Measurements from ENCODE around the gene NR6A1.

The NR6A1 gene

DNA sequence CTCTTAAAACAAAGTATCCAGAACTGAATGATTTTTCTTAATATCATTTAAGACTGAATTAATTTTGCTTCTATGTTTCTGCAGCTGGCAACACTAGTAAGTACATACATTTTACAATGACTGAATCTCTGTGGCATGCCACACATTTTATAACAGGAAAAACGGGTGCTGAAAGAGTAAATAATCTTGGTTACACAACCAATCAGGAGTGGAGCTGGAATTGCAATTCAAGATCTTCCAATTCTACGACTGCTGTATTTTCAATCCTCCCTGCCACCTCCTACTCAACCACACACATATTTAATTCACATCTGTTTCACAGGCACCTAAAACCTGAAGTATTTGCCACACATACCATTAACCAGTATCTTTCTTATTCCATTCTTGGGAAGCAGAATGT lies 211.2 kb downstream of the NR6A1 start:
- no peak for DNase-seq

DNA sequence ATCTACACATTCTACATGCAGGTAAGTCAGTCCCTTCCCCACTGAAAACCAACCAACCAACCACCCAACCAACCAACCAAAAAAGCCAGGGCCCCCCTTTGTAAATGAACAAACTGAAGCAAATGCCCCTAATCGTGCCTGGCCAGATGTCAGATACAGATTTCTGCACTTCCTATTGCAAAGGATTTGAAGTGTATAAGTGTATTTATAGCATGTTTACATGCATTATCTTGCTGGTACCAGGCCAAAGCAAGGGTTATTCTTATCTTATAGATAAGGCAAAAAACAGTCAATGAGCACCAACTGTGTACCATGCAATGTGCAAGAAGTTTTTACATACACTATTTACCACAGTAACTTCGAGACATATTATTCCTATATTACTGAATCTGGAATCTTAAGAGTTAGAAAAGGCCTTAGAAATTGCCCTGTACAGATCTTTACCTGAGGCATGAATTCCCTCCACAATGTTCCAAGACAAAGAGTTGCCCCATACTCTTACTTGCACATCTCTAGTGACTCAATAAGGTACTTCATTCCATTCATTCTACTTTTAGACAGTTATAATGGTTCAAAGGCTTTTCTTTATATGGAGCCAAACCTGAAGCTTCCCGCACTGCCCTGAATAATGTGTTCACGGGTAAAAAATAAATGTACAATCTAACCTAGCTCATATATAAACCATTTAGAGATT lies 212.2 kb downstream of the NR6A1 start:
- DNase-seq, result no peak

DNA sequence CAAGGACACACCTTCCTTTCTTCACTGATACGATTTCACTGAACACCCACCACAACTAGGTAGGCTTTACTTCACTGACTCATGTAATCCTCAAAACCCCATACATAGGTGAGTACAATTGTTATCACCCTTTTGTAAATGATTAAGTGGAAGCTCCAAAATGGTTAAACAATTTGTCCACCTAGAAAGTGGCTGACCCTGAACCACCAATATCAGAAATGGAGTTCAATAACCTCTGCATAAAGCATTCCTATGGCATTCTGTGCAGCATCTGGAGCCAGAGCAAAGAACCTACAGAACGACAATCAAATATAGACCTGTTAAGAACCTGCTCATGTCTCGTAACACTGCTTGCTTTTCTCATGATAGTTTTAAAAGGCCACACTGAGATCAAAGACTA lies 213.2 kb downstream of the NR6A1 start:
- no peak for DNase-seq

DNA sequence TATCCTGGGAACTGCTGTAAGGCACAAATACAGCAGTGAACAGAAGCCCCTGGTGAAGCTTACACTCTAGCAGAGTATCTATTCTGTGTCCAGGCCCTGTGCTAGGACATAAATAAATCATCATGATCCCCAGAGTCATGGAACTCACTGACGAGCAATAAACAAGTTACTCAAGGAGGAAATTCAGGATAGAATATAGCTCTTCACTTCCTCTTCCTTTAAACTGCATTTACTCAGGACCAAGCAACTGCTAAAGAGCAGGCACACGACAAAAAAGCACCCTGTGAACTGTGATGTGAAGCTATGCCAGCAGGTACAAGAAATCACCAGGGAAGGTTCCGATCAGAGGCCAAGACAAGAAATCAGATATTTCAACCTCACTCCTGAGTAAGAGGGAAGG lies 216.1 kb downstream of the NR6A1 start:
- no peak for DNase-seq

DNA sequence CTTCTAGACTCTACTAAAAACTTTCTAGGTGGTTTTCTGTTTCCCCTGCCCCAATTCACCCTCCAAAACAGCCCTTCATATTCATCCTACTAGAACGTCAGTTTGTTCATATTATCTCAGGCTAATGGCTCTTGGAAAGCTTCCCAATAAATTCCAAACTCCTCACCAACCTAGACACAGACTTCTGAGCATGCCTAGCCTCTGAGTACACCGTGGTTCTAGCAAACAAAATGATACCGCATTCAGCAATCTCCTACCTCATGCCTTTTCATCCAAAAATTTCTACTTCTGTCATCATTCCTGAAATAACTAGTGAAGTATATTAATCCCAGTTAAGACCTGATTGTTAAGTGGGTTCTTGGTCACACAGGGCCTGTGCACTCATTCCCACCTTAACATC lies 217.4 kb downstream of the NR6A1 start:
- DNase-seq, result no peak

DNA sequence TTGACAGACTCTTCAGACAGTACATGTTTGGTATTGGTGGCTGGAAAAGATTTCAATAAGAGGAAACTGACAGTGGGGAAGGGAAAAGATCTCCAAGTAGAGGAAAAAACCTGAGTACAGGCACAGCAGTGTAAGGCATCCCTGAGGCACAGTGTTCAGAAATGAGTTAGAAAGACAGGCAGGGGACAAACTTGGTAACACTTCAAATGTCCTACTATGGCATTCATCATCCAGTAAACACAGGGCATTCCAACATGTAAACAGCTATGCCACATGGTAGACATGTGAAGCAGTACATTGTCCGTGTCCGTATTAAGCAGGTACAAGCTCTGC lies 218.9 kb downstream of the NR6A1 start:
- no peak for DNase-seq

DNA sequence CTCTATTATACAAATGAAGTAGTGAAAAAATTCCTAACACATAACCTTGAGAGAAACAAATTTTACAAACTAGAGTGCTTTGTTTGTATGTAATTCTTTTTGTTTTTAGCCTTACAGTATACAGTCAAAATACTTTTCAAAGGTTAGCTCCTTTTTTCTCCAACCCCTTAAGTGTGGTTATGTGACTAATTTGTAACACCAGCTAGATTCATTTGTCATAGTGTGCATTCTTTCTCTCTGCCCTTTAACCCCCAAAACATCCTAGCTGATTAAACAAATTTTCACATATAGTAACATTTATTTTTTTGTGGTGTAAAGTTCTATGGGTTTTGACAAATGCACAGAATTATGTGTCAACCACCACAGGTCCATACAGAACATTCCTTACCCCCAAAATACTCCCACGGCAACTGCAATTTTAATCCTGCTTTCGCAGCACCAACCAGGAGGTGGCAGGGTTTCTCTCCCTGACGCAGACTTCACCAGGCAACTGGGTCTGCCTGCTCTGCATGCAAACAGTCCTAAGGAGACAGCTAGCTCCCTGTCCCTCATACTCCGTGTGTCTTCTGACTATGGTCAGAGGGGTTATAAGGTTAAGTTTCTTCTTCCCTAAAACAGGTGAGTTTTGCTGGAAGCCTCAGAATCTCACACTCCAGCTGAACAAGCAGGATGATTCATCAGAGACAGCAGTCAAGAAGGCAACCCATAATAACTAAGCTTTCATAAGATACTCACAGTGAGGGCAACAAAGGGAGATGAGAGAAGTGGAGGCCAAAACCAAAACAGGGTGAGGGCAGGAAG lies 219.4 kb downstream of the NR6A1 start:
- DNase-seq, result no peak

DNA sequence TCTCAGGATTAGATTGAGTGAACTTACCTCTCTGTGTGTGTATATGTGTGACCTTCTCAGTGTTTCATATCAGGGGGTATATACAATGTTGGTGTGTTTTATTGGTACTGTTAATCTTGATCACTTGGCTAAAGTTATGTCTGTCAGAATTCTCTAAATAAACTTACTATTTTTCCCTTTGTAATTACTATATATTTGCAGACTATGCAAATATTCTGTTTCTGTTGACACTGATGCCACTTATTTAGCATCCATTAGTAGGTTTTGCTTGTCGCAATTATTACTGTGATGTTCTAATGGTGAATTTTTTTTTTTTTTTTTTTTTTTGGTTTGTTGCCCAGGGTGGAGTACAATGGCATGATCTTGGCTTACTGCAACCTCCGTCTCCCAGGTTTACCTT lies 221.0 kb downstream of the NR6A1 start:
- DNase-seq, result no peak

DNA sequence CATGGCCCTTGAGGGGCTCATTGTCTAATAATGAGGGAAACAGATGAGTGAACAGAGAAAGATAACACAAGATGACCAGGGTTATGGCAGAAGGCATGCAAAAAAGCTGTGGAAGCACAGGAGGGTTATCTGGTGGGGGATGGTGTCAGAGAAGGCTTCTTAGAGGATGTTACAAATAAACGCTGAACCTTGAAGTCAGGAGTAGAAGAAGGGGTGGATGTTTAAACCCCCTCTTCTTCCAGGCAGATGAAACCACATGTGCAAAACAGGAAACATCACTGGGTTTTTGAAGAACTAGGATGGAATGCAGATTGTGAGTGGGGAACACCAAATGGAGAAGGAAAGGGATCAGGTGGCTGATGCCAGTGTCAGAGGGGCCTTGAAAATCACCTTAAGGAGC lies 222.1 kb downstream of the NR6A1 start:
- no peak for DNase-seq

DNA sequence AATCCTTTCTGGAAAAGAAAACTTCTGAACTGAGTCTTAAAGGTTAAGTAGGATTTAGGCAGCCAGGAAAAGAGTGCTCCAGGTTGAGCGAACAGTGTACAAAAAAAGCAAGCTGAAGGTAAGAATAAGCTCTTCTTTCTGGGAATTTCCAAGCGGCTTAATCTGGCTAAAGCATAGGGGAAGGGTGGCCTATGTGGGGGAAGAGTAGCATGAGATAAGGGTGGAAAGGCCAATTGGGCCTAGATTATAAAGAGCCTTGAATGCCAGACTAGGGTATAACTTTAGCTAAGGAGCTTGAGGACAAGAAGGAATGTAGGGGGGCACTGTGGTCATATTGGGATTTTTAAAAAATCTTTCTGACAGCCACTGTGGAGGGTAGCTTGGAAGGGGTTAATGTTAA lies 226.6 kb downstream of the NR6A1 start:
- DNase-seq, result no peak

DNA sequence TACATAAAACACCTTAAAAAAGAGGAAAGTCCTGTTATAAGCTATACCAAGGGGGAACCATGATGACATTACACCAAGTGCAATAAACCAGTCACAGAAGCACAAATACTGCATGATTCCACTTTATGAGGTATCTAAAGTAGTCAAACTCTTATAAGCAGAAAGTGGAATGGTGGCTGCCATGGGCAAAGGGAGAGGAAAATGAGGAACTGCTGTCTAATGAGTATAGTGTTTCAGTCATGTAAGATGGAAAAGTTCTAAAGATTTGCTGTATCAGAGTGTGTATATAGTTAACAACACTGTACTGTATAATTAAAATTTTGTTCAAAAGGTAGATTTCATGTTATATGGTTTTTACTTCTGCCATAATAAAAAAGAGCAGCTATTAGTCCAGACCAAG lies 229.3 kb downstream of the NR6A1 start:
- DNase-seq, result no peak

DNA sequence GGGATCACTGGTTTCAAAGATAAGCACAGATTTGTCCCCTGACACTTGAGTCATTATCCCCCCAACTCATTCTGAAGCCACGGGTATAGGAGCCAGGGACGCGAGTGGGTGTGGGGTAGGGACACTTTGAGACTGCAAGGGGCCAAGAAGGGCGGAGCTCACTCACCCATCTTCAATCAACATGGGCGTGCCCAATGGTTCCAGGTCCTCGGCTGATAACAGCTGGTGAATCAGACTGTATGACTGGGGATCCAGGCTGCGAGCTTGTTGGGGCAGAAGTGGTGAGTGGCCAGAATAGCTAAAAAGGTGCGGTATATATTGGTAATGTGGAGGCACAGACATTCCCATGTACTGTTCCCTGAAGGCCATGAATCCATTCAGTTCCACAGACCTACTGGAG lies 233.2 kb downstream of the NR6A1 start:
- no peak for DNase-seq

DNA sequence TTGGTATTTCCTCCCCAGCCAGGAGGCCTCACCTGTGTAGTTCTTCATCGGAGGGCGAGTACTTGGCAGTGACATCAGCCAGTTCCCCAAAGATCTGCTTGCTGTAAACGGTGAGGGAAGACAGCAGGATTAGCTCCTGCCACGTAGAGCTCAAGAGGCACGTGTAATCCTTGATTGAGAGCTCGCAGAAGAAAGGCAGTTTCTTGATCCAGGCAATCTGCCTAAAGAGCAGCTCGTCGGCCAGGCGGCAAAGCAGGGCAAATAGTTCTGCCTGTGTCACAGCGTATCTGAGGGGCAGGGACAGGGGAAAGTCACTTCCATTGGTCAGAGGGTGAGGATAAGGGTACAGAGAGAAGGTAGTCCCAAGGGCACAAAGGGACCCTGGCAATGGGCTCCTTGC lies 235.3 kb downstream of the NR6A1 start:
- DNase-seq, result no peak

DNA sequence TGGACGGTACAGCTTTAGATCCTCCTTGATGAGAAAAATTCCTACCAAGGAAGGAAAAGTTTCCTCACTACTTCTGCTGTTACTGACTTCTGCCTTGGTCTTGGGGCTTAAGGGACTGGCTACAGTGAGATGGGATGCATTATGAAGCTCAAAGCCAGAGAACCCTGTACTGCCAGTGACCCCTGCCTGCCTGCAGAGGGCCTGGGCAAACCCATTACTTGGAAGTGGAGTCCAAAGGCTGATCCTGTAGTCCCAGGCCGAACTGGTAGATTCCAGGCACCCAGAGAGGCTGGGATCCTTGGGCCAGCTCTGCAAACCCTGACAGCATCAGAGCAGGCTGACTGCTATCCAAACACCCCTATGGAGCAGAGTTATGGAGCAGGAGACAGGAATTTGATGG lies 238.2 kb downstream of the NR6A1 start:
- DNase-seq, result no peak

DNA sequence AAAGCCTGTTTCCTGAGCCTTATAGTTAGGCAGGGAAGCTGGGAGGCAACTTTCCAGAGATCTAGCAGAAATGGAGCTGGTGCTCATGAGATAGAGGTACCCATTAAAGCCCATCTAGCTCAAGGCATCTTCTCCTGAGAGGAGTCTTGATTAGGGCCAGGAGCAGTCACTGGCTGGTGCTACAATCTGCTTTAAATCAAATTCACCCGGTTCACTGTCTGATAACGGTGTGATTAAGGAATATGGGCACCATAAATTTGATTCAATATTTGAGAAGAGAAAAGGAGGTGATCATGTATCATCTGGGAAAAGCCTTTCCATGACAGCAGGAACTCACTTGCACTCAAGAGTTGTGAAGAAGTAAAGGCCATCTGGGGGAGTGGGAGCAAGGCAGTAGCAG lies 240.0 kb downstream of the NR6A1 start:
- DNase-seq, result no peak

DNA sequence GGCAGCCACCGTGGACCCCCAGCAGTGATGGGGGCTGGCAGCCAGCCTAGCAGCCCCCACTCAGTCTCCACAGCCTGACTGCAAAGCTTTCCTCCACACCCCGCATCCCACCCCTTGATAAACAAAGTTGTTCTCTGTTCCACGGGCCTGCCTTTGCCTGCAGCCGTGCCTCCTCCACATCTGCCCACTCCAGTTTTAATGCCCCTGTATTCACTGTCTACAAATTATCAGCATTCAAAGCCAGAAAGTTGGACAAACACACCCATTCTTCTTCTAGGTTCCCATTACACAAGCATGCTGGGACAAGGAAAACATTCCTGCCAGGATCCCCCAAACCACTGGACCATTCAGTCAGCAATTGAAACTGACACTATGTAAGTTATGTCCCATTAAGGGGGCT lies 240.9 kb downstream of the NR6A1 start:
- no peak for DNase-seq

DNA sequence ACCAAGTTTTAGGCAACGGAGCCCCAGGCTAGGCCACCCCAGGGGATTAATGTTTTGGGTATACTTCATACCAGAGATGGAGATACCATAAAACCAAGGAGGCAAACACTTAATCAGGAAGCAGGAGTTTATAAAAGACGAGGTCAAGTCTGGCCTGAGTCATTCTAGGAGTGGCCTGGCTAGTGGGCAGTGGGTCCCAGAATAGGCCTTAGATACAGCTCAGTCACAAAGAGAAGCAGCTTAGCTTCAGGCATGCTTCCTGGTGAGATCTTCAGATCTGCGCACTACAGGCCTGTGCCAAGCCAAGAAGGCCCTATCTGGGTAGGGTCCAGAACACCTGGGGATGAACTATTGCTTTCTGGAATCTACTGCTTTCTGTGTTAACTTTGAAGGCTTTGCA lies 243.3 kb downstream of the NR6A1 start:
- no peak for DNase-seq

DNA sequence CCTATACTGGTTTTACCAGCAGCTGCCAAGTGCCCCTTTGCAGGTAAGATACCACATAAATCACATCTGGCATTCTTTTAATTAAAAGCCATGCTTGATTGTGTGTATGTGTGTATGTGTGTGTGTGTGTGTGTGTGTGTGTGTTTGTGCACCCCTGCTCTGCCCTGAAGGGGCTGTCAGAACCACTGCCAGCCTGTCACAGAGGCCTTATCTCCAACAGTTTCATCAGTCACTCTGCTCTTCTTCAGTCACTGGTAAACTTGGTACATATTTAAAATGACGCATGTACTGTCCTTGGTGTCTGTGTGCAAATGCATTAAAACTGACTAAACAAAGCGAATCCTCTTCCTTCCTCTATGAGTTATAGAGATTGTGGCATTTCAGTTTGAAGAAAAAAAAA lies 244.9 kb downstream of the NR6A1 start:
- no peak for DNase-seq

DNA sequence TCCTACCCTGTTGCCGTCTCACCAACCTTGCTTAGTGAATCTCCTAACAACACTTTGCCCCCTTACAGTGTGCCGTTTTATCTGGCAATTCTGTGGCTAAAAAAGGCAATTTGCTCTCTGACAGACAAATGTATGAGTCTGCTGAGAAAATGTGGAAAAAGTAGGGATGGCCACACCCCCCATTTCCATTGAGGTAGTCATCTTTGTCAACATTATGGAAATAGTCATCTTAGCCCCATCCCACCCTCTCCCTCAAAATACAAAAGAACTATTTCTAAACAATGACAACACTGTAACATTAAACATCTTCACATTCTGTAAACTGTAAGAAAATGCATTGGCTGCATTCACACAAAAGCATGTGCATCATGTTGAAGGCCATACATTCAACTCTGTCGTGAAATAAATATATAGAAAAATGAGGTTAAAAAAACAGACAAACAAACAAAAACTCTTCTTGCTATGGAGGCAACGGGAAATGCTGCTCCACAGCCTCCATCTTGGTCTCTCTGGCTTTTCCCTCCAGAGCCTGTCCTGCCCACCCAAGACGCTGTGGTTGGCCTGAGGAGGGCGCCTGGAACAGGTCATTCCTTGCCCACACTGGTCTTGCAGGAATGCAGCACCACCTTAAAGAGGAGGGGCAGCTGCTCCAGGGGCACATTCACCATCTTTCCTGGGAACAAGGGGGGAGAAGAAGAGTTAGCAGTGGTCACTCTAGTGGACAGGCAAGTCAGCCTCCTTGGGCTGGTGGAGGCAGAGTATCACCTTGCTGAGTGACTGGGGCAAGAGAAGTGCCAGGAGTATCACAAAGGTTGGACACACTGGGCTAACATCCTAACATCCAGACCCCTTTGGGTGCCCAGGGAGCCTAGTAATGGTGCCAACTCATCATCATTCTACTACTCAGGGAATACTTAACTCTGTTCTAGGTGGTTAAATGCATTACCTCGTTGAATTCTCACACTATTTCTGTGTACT lies 248.7 kb downstream of the NR6A1 start:
- no peak for DNase-seq

DNA sequence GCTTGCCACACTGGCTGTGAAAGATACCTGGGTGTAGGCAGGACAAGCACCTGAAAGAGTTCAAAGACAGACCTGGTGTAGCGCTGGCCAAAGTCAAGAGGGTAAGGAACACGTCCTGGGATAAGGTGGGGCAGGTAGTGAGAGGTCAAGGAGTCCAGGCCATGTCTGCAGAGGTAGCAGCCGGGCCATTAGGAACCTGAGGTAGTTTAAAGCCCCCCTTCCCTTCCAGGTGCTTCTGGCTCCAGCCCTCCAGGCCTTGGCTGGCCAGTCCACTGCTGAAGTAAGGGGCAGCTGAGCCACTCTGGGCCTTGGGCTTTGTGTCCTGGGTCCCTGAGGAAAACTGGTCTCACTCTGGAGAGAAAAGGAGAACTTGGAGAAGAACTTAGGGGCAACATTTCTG lies 250.0 kb downstream of the NR6A1 start:
- no peak for DNase-seq

DNA sequence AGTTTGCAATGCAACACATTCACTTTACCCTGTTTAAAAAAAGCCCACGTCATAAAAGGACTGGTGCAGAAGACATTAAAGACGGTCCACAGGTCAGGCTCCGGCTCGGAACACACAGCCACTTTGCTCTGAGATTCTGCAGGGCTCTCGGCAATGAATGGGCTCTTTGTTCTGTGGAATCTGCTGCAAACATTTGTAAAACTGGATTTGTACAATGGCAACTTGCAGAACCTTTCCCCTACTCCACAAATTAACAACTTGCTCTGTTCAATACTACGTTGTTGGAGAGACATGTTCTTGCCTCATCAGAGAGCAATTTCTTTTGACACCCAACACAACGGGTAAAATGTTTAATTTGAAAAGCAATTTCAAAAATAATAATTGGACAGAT lies 250.9 kb downstream of the NR6A1 start:
- DNase-seq, result no peak

DNA sequence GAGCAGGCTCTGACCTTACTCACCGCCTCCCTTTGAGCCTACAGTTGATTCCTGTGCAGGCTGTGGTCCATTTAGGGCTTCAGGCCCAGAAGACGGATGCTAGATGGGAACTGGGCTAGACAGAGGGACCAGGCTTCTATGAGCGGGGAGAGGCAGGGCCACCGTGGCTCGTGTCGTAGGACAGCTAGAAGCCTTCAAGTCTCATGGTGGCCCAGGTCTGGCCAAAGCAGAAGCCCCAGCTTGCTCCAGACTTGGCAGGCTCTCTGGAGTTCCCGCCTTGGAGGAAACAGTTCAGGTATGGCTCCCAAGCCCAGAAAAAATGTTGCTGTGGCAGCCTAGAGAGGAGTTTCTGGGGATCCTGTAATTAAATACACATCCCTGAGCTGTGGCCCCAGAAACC lies 253.0 kb downstream of the NR6A1 start:
- no peak for DNase-seq

DNA sequence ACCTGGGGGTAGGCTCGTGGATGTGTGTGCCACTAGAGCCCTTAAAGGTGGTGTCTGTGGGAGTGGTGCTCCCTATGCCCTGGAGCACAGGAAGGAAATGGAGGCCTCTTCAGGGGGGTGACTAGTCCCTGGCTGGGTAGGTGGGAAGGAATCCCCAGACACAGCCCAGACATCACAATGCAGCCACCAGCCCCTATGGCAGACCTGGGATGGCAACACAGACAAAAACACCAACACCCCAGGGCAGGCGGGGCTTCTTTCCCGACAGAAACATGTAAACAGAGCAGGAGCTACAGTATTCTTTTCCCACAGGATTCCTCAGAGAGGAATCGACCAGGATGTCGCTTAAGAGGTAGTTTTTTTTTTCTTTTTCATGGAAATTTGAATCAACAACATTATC lies 253.5 kb downstream of the NR6A1 start:
- no peak for DNase-seq

DNA sequence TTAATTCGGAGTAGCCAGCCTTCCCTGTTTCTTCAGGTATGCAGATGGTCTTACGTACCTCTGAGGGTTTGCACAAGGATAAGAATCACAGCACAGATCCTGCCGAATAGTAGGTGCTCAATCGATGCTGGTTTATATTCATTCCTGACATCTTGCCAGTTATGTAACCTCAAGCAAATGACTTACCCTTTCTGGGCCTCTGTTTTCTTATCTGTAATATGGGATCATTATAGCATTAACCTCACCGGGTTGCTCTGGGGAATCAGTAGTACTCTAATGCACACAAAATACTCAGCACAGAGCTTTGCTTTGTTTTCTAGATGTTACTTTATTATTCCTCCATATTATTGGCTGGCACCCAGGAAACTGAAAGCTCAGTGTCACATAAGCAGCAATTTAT lies 256.2 kb downstream of the NR6A1 start:
- no peak for DNase-seq
